Osteocyte (in vitro differentiated cells): ENCODE results near the gene IPO7. TPM values are rescaled to one million over a fixed set of nuclear protein-coding genes. Genes with fewer than 3 reads are reported as not detected.

Experiments
- DNase-seq: peaks from one replicate; pipeline ENCODE4 v3.0.0; 2021; ENCODE audit warnings: mixed read lengths; ENCODE audit not compliant: unreplicated experiment; ENCODE audit errors: extremely low spot score
- H3K27ac Mint-ChIP-seq: one replicate; pipeline ENCODE4 v1.8.0; 2021; ENCODE audit warnings: mild to moderate bottlenecking, mixed read lengths; ENCODE audit not compliant: unreplicated experiment
- H3K27me3 Mint-ChIP-seq: one replicate; pipeline ENCODE4 v1.8.0; 2021; ENCODE audit warnings: mixed read lengths; ENCODE audit not compliant: unreplicated experiment
- H3K36me3 Mint-ChIP-seq: one replicate; pipeline ENCODE4 v1.8.0; 2021; ENCODE audit warnings: mixed read lengths; ENCODE audit not compliant: unreplicated experiment
- H3K4me1 Mint-ChIP-seq: one replicate; pipeline ENCODE4 v1.8.0; 2021; ENCODE audit warnings: mixed read lengths; ENCODE audit not compliant: unreplicated experiment
- H3K4me3 Mint-ChIP-seq: one replicate; pipeline ENCODE4 v1.8.0; 2021; ENCODE audit warnings: mild to moderate bottlenecking, moderate library complexity, mixed read lengths; ENCODE audit not compliant: unreplicated experiment
- H3K9me3 Mint-ChIP-seq: one replicate; pipeline ENCODE4 v1.8.0; 2021; ENCODE audit warnings: mixed read lengths; ENCODE audit not compliant: unreplicated experiment
- total RNA-seq: library from RNA; stranded (reverse); gene quantifications from 2 replicates; pipeline ENCODE4 v1.2.1, GENCODE V29; 2021
- TF ChIP-seq, protein P1 (sequence below): fragments of 200-600 bp; sonication (generic); IDR thresholded peaks from 2 replicates; pipeline ENCODE4 v1.5.0; 2021; ENCODE audit warnings: antibody characterized with exemption, mild to moderate bottlenecking, moderate library complexity

The IPO7 gene
- total RNA-seq, 1 donor from 2014 or later, result 104 TPM

DNA sequence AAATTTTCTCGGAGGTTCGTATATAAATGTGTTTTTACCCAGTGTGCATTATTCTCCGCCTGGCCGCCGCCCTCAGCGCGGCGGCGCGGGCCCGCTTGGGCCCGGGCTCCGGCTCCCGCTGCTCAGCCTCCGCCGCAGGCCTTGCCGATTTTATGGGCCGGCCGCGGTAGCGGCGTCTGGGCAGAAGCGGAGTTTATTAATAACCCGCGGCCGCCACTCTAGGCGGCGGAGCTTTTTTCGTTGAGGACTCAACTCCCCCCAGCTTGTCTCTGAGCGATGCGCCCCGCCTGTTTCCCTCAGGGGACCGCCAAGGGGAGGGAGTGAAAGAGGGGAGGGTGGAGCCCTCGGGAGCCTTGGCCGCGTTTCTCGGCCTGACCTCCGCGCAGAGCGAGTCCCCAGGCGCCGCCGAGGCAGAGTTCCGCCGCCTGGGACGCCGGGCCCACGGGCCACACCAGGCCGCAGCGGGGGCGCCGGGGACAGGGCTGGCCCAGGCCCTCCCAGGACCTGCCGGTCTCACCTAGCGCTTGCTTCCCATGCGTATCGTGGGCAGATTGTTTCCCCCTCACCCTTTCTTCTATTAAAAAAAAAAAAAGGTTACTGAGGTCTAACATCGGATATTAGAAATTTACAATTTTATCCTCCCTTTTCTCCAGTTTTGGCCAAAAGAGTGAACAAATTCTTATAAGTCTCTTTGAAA lies 76.8 kb downstream of the IPO7 start:
- Mint-ChIP-seq H3K27me3 (no peaks in the 10 kb centered on the region), H3K4me3 (peak overlapping the region; percentile 84), H3K27ac (peak overlapping the region; percentile 96), H3K9me3 (no peaks in the 10 kb centered on the region), H3K4me1 (peaks cover 29% of the 10 kb centered on the region), H3K36me3 (peaks cover 2% of the 10 kb centered on the region)
- TF ChIP-seq, protein P1, sequence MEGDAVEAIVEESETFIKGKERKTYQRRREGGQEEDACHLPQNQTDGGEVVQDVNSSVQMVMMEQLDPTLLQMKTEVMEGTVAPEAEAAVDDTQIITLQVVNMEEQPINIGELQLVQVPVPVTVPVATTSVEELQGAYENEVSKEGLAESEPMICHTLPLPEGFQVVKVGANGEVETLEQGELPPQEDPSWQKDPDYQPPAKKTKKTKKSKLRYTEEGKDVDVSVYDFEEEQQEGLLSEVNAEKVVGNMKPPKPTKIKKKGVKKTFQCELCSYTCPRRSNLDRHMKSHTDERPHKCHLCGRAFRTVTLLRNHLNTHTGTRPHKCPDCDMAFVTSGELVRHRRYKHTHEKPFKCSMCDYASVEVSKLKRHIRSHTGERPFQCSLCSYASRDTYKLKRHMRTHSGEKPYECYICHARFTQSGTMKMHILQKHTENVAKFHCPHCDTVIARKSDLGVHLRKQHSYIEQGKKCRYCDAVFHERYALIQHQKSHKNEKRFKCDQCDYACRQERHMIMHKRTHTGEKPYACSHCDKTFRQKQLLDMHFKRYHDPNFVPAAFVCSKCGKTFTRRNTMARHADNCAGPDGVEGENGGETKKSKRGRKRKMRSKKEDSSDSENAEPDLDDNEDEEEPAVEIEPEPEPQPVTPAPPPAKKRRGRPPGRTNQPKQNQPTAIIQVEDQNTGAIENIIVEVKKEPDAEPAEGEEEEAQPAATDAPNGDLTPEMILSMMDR, result no peak
- peak; percentile 95 for DNase-seq

DNA sequence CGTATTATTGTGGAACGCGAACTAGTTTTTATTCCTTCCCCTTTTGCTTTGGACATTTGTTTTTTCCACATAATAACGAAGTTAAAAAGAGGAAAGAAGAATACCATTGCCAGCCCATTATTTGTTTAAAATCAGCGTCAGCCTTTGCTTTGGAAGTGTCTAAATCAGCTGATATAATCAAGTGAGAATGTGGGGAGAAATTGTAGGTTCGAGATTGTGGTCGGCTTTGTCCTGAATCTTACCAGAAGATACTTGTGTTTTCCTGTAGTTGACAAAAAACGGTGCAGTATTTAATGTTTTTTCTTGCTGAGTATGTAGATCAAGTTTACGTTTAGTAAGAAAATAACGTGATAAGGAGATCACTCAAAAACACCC lies 77.3 kb downstream of the IPO7 start:
- DNase-seq, result no peak
- no peaks in the 10 kb centered on the region for H3K9me3 Mint-ChIP-seq
- H3K27me3 Mint-ChIP-seq, result no peaks in the 10 kb centered on the region
- TF ChIP-seq, protein P1, result no peak
- H3K4me1 Mint-ChIP-seq, result peaks cover 29% of the 10 kb centered on the region
- H3K4me3 Mint-ChIP-seq, result peak overlapping the region; percentile 84
- H3K27ac Mint-ChIP-seq, result peak overlapping the region; percentile 96
- peaks cover 2% of the 10 kb centered on the region for H3K36me3 Mint-ChIP-seq

DNA sequence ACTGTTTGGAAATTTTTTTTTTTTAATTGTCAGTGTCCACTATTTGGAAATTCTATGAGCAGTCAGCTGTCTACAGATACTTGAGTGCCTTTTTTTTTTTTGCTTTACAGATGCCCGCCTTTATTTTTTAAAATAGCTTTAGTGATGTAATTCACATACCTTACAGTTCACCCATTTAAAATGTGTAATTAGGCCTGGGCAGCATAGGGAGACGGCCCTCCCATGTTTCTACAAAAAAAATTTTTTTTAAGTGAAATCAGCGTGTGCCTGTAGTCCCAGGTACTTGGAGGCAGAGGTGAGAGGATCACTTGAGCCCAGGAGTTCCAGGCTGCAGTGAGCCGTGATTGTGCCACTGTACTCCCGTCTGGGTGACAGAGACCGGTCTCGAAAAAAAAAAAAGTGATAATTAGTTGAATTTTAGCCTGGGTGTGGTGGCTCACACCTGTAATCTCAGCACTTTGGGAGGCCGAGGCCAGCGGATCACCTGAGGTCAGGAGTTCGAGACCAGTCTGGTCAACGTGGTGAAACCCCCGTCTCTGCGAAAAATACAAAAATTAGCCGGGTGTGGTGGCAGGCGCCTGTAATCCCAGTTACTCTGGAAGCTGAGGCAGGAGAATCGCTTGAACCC lies 77.8 kb downstream of the IPO7 start:
- TF ChIP-seq, protein P1, result no peak
- DNase-seq, result no peak
- Mint-ChIP-seq H3K9me3 (no peaks in the 10 kb centered on the region), H3K4me3 (peak overlapping the region; percentile 84), H3K27ac (peak overlapping the region; percentile 96), H3K4me1 (peaks cover 29% of the 10 kb centered on the region), H3K36me3 (peaks cover 2% of the 10 kb centered on the region), H3K27me3 (no peaks in the 10 kb centered on the region)

DNA sequence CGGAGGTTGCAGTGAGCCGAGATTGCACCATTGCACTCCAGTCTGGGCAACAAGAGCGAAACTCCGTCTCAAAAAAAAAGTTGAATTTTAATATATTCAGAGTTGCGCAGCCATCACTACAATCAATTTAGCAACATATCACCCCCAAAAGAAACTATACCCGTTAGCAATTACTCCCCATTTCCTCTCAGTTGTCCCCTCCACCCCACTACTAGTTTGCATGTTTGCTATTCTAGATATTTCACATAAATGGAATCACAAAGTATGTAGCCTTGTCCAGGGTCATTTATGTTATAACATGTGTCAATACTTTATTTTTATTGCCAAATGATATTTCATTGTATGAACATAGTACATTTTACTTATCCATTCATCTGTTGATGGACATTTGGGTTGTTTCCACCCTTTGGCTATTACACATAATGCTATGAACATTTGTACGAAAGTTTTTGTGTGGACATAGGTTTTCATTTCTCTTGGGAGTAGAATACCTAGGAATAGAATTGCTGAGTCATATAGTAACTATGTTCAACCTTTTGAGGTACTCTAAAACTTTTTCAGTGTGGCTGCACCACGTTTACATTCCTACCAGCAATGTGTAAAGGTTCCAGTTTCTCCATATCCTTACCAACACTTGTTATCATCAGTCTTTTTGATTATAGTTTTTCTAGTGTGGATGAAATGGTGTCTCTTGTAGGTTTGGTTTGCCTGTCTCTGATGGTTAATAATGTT lies 78.5 kb downstream of the IPO7 start:
- H3K4me1 Mint-ChIP-seq, result peaks cover 29% of the 10 kb centered on the region
- H3K36me3 Mint-ChIP-seq, result peaks cover 2% of the 10 kb centered on the region
- TF ChIP-seq, protein P1, result no peak
- DNase-seq, result no peak
- H3K4me3 Mint-ChIP-seq, result peak overlapping the region; percentile 32
- H3K27me3 Mint-ChIP-seq, result no peaks in the 10 kb centered on the region
- H3K9me3 Mint-ChIP-seq, result no peaks in the 10 kb centered on the region
- peak overlapping the region; percentile 76 for H3K27ac Mint-ChIP-seq

DNA sequence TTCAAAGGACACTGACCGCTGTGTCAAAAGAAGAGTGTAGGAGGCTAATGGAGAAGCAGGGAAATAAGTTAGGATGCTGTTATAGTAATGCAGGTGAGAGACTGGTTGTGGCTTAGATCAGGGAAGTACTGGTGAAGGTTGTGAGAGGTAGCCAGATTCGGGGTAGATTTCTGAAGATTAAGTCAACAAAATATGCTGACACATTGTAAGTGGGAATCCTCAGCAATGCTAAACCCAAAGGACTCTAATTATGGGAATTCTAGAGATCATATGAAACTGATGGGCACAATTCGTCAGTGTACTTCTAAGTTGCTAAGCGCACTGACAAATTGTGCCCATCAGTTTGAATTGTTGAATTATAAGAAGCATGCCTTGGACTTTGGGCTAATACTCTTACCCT lies 86.3 kb downstream of the IPO7 start:
- no peaks in the 10 kb centered on the region for H3K4me1 Mint-ChIP-seq
- TF ChIP-seq, protein P1, result no peak

More for the DNA sequence above, 86.3 kb downstream of the IPO7 start:
- Mint-ChIP-seq H3K36me3 (peaks cover 22% of the 10 kb centered on the region), H3K4me3 (no peak overlapping the region), H3K27me3 (no peaks in the 10 kb centered on the region), H3K9me3 (no peaks in the 10 kb centered on the region), H3K27ac (no peak overlapping the region)
- DNase-seq, result no peak
